Measurements from ENCODE around the gene AGBL4. TPM values are rescaled to one million over a fixed set of nuclear protein-coding genes. Genes with fewer than 3 reads are reported as not detected.

AGBL4 gene
- total and polyA plus RNA-seq, 9 of the 15 experiments (the other 6 are each of a cell fraction or from before 2014, with no cell fraction given): 0.11 TPM; not detected in 7

GRCh38 chr1:48773133-48773532 is 1250.6 kb downstream of the AGBL4 start:
- Histone ChIP-seq H2AFZ (ENCODE audit: low read depth, low read length) (no peak overlapping the region), H3K9me1 (ENCODE audit: control insufficient read depth, insufficient read depth, low read length) (no peaks in the 10 kb centered on the region), H3K9me3 (replicated peaks; ENCODE audit: control insufficient read depth, insufficient read depth, low read depth, low read length) (no peaks in the 10 kb centered on the region), H3K9ac (ENCODE audit: insufficient read depth in 1 of 2, low read depth in 2 of 2, low read length in 2 of 2) (no peak overlapping the region), H4K20me1 (replicated peaks; ENCODE audit: control insufficient read depth, insufficient read depth, low read length) (no peaks in the 10 kb centered on the region), H3K4me3 (no peak overlapping the region), H3K36me3 (ENCODE audit: control insufficient read depth, insufficient read depth, low read length) (no peaks in the 10 kb centered on the region), H3K4me2 (ENCODE audit: insufficient read depth, low read length) (no peak overlapping the region), H3K27ac (ENCODE audit: extremely low read depth, low read depth, low read length) (no peak overlapping the region), H3K79me2 (ENCODE audit: control insufficient read depth, insufficient read depth, low read length) (no peaks in the 10 kb centered on the region), H3K27me3 (ENCODE audit: control insufficient read depth in 2 of 2, insufficient read depth in 2 of 2, low read length in 2 of 2) (no peaks in the 10 kb centered on the region), H3K4me1 (replicated peaks in 1 of 2; ENCODE audit: control insufficient read depth in 2 of 2, insufficient read depth in 2 of 2, low read length in 2 of 2) (no peaks in the 10 kb centered on the region)
- 0% methylated on average over 1 of the region's 1 CpG for WGBS (ENCODE audit: insufficient coverage, low coverage, missing lambda C conversion rate)
- BruUV-seq (replicated peaks): no TSS peak
- intact Hi-C loops (cut with micrococcal nuclease) (no loop called here), in situ Hi-C loops (cut with MboI) (no loop called here)
- DNase-seq (ENCODE audit: extremely low read depth in 1 of 4, low spot score in 3 of 4) (no peak), FAIRE-seq (no peak), ATAC-seq (no peak)
- POLR2A ChIA-PET: interaction anchor here (1.1 kb wide), 1 partner anchor 71 kb away, joined by 3 read pairs; no protein-coding TSS in a partner anchor
- CTCF ChIA-PET (ENCODE audit: low intra/inter-chr PET ratio): no interaction called here
- TF ChIP-seq MNT (conservative IDR thresholded peaks at IDR 0.05) (no peak), JUN (IDR thresholded peaks at IDR 0.05; ENCODE audit: borderline replicate concordance, low read depth, low read length) (no peak), JUN (CRISPR knock-in tag; IDR thresholded peaks at IDR 0.05; ENCODE audit: borderline replicate concordance) (no peak), CBFB (CRISPR knock-in tag; IDR thresholded peaks at IDR 0.05) (no peak), LCOR (CRISPR knock-in tag; IDR thresholded peaks at IDR 0.05) (no peak), BRD4 (IDR thresholded peaks at IDR 0.05) (no peak), CHD7 (IDR thresholded peaks at IDR 0.05; ENCODE audit: low read depth, low read length) (no peak), SMAD2 (IDR thresholded peaks at IDR 0.05; ENCODE audit: low read depth, low read length) (no peak), EGR1 (conservative IDR thresholded peaks at IDR 0.05) (no peak), YY1 (IDR thresholded peaks at IDR 0.05; ENCODE audit: borderline replicate concordance in 1 of 3, control insufficient read depth in 1 of 3, extremely low read depth in 1 of 3, insufficient read depth in 3 of 3, insufficient read length in 1 of 3, insufficient replicate concordance in 2 of 3, low read depth in 1 of 3, low read length in 2 of 3) (no peak)
